ENCODE measurements around the gene C8G.

C8G gene

GRCh38 chr9:136978865-136979544, 34.0 kb downstream of the C8G start:
- H3K4me3 ChIP-seq (ENCODE audit: low read depth, low read length), result peak overlapping the region; percentile 51

GRCh38 chr9:136979769-136980587, 34.9 kb downstream of the C8G start:
- no peak for DNase-seq (ENCODE audit: low read depth)
- peak overlapping the region; percentile 51 for H3K4me3 ChIP-seq (ENCODE audit: low read depth, low read length)
- no peak for TF ChIP-seq CTCF (conservative IDR thresholded peaks at IDR 0.05; ENCODE audit: low read depth, low read length)

More at GRCh38 chr9:136978865-136979544, 34.0 kb downstream of the C8G start:
- no peak for TF ChIP-seq CTCF (conservative IDR thresholded peaks at IDR 0.05; ENCODE audit: low read depth, low read length)
- DNase-seq (ENCODE audit: low read depth), result no peak

- TF ChIP-seq CTCF (conservative IDR thresholded peaks at IDR 0.05; ENCODE audit: low read depth, low read length), result no peak
- no peak overlapping the region for H3K4me3 ChIP-seq (ENCODE audit: low read depth, low read length)
- DNase-seq (ENCODE audit: low read depth), result no peak
Observed at GRCh38 chr9:136980669-136981478, 35.8 kb downstream of the C8G start.

- no peak overlapping the region for H3K4me3 ChIP-seq (ENCODE audit: low read depth, low read length)
- no peak for TF ChIP-seq CTCF (conservative IDR thresholded peaks at IDR 0.05; ENCODE audit: low read depth, low read length)
- DNase-seq (ENCODE audit: low read depth), result peak; percentile 46
Observed at GRCh38 chr9:136981588-136982231, 36.7 kb downstream of the C8G start.

GRCh38 chr9:136982232-136983051, 37.4 kb downstream of the C8G start, which contains the start of gene LCNL1:
Gene LCNL1 (plus strand): TSS chr9:136982993. CDS start chr9:136983587, 594 bp downstream.
- peak; percentile 53 for DNase-seq (ENCODE audit: low read depth)
- no peak for TF ChIP-seq CTCF (conservative IDR thresholded peaks at IDR 0.05; ENCODE audit: low read depth, low read length)
- H3K4me3 ChIP-seq (ENCODE audit: low read depth, low read length), result no peak within 1 kb of the TSS

GRCh38 chr9:136983167-136983566, 38.1 kb downstream of the C8G start:
- TF ChIP-seq CTCF (conservative IDR thresholded peaks at IDR 0.05; ENCODE audit: low read depth, low read length), result no peak
- DNase-seq (ENCODE audit: low read depth), result peak; percentile 44
- no peak overlapping the region for H3K4me3 ChIP-seq (ENCODE audit: low read depth, low read length)

Data from choroid plexus epithelial cell (primary cell).